ENCODE data around the gene PARVA. TPM values are rescaled to one million over a fixed set of nuclear protein-coding genes. Genes with fewer than 3 reads are reported as not detected.

PARVA gene
- total RNA-seq, 1 donor from 2014 or later = 170 TPM

DNA sequence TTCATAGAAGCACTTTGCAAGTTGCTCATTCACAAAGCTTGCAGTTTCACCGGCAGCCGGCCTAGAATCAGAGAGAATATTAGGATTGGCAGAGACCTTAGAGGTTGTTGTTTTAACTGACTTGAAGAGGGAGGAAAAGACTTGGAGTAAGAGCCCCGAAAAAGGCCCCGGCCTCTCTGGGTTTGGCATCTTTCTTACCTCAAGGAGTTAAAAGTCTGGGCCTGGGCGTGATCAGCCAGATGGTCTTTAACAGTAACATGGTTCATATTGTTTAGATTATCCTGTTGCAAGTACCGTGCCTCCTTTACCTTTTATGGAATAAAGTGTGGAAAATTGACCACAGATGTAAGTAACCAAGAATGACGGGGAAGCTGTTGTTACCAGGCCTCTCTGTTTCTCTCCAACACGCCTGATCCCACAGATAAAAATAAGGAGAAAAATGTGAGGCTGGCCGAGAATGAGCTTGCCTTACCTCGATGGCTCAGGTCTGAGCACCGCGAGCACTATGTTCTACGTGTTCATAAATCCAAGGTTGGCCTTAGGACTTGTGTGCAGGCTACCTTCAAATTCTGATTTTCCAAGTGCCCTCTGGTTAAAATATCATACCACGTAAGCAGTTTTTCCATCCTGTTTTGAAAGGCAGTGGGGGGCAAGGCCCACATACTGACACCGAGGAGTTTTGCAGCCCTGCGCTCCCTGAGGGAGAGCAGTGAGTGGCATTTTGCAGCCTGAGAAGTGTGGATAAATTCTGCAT lies 56.4 kb downstream of the PARVA start:
- Mint-ChIP-seq H3K9me3 (ENCODE audit: low read depth) (no peaks in the 10 kb centered on the region), H3K27me3 (ENCODE audit: low read depth) (no peaks in the 10 kb centered on the region), H3K4me3 (ENCODE audit: unreplicated experiment) (peak overlapping the region; percentile 46), H3K27ac (ENCODE audit: unreplicated experiment) (peak overlapping the region; percentile 98), H3K4me1 (ENCODE audit: low read depth) (peaks cover 65% of the 10 kb centered on the region), H3K36me3 (ENCODE audit: low read depth) (peaks cover 10% of the 10 kb centered on the region)
- TF ChIP-seq, protein P1, sequence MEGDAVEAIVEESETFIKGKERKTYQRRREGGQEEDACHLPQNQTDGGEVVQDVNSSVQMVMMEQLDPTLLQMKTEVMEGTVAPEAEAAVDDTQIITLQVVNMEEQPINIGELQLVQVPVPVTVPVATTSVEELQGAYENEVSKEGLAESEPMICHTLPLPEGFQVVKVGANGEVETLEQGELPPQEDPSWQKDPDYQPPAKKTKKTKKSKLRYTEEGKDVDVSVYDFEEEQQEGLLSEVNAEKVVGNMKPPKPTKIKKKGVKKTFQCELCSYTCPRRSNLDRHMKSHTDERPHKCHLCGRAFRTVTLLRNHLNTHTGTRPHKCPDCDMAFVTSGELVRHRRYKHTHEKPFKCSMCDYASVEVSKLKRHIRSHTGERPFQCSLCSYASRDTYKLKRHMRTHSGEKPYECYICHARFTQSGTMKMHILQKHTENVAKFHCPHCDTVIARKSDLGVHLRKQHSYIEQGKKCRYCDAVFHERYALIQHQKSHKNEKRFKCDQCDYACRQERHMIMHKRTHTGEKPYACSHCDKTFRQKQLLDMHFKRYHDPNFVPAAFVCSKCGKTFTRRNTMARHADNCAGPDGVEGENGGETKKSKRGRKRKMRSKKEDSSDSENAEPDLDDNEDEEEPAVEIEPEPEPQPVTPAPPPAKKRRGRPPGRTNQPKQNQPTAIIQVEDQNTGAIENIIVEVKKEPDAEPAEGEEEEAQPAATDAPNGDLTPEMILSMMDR (IDR thresholded peaks at IDR 0.05) = no peak
- no peak for DNase-seq (ENCODE audit: low spot score)

DNA sequence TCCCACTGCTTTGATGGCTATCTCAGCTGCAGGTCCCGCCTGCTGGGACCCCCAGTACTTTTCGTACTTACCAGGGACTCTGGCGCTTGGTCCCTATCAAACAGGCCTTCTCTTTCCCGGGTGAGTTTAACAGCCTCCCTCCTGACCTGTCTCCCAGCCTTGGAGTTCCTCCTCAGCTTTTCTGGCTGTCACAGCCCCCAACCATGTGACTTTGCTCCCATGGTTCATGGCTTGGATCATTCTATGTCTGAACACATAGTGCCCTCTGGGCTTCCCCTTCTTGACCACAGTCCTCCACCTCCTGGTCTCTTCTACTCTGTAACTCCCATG lies 56.9 kb downstream of the PARVA start:
- Mint-ChIP-seq H3K27ac (ENCODE audit: unreplicated experiment) (peak overlapping the region; percentile 98), H3K36me3 (ENCODE audit: low read depth) (peaks cover 10% of the 10 kb centered on the region), H3K4me1 (ENCODE audit: low read depth) (peaks cover 66% of the 10 kb centered on the region), H3K4me3 (ENCODE audit: unreplicated experiment) (peak overlapping the region; percentile 46), H3K9me3 (ENCODE audit: low read depth) (no peaks in the 10 kb centered on the region), H3K27me3 (ENCODE audit: low read depth) (no peaks in the 10 kb centered on the region)
- TF ChIP-seq, protein P1 (IDR thresholded peaks at IDR 0.05) = no peak
- no peak for DNase-seq (ENCODE audit: low spot score)

DNA sequence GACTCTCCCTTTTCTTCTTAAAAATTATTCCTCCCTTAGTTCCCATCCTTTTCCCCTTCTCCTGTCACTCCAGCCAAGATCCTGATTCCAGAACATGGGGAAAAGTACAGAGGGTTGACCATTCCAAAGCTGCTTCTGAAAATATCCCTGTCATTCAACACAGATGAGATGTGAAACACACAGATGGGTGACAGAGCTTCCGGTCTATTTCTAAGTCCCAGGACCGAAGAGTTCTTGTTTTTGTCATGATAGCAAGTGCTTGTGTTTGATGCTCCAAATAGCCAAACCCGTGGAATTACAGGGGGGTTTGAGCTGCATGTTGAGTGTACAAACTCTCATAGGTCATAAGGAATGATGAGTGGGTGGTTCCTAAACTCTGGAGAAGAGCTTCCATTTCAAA lies 57.9 kb downstream of the PARVA start:
- Mint-ChIP-seq H3K9me3 (ENCODE audit: low read depth) (no peaks in the 10 kb centered on the region), H3K36me3 (ENCODE audit: low read depth) (peaks cover 10% of the 10 kb centered on the region), H3K27me3 (ENCODE audit: low read depth) (no peaks in the 10 kb centered on the region), H3K27ac (ENCODE audit: unreplicated experiment) (peak overlapping the region; percentile 98), H3K4me3 (ENCODE audit: unreplicated experiment) (peak overlapping the region; percentile 21), H3K4me1 (ENCODE audit: low read depth) (peaks cover 70% of the 10 kb centered on the region)
- DNase-seq (ENCODE audit: low spot score) = no peak
- TF ChIP-seq, protein P1 (IDR thresholded peaks at IDR 0.05) = no peak

DNA sequence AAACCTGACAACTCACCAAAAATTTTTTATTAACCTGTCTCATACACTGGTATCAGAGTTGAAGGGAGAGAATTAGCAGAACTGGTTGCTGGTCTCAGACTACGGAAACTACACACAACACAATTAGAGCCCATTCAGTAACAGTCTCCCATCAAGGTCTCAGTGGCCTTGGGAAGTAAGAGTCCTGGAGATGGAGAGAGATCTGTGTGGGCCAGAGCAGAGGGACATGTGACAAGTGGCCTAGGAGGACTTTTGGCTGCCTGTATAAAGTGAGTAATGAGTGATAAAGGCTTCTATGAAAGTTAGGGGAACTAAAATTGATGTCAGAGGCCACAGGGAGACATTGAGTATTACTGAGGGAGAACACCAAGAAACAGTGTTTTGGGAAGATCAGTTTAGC lies 58.9 kb downstream of the PARVA start:
- no peak for DNase-seq (ENCODE audit: low spot score)
- Mint-ChIP-seq H3K36me3 (ENCODE audit: low read depth) (peaks cover 10% of the 10 kb centered on the region), H3K27me3 (ENCODE audit: low read depth) (no peaks in the 10 kb centered on the region), H3K4me3 (ENCODE audit: unreplicated experiment) (no peak overlapping the region), H3K4me1 (ENCODE audit: low read depth) (peaks cover 68% of the 10 kb centered on the region), H3K27ac (ENCODE audit: unreplicated experiment) (peak overlapping the region; percentile 39), H3K9me3 (ENCODE audit: low read depth) (no peaks in the 10 kb centered on the region)
- TF ChIP-seq, protein P1 (IDR thresholded peaks at IDR 0.05) = no peak

DNA sequence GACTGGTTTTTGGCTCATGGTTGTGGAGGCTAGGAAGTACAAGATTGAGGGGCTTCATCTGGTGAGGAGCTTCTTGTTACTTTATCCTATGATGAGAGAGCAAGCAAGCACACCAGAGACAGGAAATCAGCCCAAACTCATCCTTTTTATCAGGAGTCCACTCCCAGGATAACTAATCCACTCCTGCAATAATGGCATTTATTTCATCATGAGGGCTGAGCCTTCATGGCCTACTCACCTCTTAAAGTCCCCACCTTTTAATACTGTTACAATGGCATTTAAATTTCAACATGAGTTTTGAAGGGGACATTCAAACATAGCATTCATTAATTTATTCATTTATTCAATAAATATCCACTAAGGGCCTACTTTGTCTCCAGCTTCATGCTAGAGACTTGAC lies 60.9 kb downstream of the PARVA start:
- Mint-ChIP-seq H3K27ac (ENCODE audit: unreplicated experiment) (peak overlapping the region; percentile 18), H3K36me3 (ENCODE audit: low read depth) (peaks cover 10% of the 10 kb centered on the region), H3K9me3 (ENCODE audit: low read depth) (no peaks in the 10 kb centered on the region), H3K27me3 (ENCODE audit: low read depth) (no peaks in the 10 kb centered on the region), H3K4me3 (ENCODE audit: unreplicated experiment) (no peak overlapping the region), H3K4me1 (ENCODE audit: low read depth) (peaks cover 55% of the 10 kb centered on the region)
- TF ChIP-seq, protein P1 (IDR thresholded peaks at IDR 0.05) = no peak
- no peak for DNase-seq (ENCODE audit: low spot score)

All from chondrocyte (in vitro differentiated cells).